22Rv1 (cell line): ENCODE measurements around the gene MAST3.

Experiments used
- H3K27ac ChIP-seq: fragments of 450-650 bp; 2 replicates; pipeline ENCODE4 v1.5.1; 2017
- CTCF ChIP-seq: fragments of 450-650 bp; IDR thresholded peaks from 2 replicates; pipeline ENCODE4 v1.5.1; 2017; ENCODE audit warnings: mild to moderate bottlenecking
- ZFX ChIP-seq: fragments of 450-650 bp; IDR thresholded peaks from 2 replicates; pipeline ENCODE4 v1.6.1; 2017; ENCODE audit warnings: antibody characterized with exemption, borderline replicate concordance

Gene MAST3

GRCh38 chr19:18168673-18169381, 71.2 kb downstream of the MAST3 start:
- no peak overlapping the region for H3K27ac ChIP-seq
- no peak for TF ChIP-seq ZFX
- no peak for TF ChIP-seq CTCF

- peak overlapping the region; percentile 36 for H3K27ac ChIP-seq
- TF ChIP-seq ZFX: no peak
- TF ChIP-seq CTCF: no peak
Measured at GRCh38 chr19:18170714-18171255, 73.2 kb downstream of the MAST3 start.

GRCh38 chr19:18171605-18172327, 74.2 kb downstream of the MAST3 start:
- H3K27ac ChIP-seq: peak overlapping the region; percentile 36; the same call in 1 of the 2 replicates
- TF ChIP-seq CTCF (no peak), ZFX (no peak)

GRCh38 chr19:18172331-18173053, 74.9 kb downstream of the MAST3 start:
- H3K27ac ChIP-seq: 0 out of 2 replicates have a peak overlapping the region, but pooled peaks have one; percentile 8
- TF ChIP-seq CTCF (no peak), ZFX (no peak)

GRCh38 chr19:18173054-18173571, 75.5 kb downstream of the MAST3 start:
- TF ChIP-seq CTCF: no peak
- TF ChIP-seq ZFX: no peak
- H3K27ac ChIP-seq: peak overlapping the region; percentile 55

GRCh38 chr19:18173572-18174288, 76.2 kb downstream of the MAST3 start, which contains the start of gene IFI30:
Gene IFI30 (plus strand): TSS chr19:18173813. CDS start chr19:18173842, 29 bp downstream.
- H3K27ac ChIP-seq: peak within 1 kb of the TSS; percentile 55

More at GRCh38 chr19:18173572-18174288, 76.2 kb downstream of the MAST3 start, which contains the start of gene IFI30:
- TF ChIP-seq ZFX (no peak), CTCF (no peak; the same call in 1 of the 2 replicates)
